ENCODE data around the gene H2BW1.
"Not testable (repeated sequence)": the region's sequence is repeated elsewhere in the genome, so short reads cannot be mapped to it uniquely, and the experiment has no call there.

DNA sequence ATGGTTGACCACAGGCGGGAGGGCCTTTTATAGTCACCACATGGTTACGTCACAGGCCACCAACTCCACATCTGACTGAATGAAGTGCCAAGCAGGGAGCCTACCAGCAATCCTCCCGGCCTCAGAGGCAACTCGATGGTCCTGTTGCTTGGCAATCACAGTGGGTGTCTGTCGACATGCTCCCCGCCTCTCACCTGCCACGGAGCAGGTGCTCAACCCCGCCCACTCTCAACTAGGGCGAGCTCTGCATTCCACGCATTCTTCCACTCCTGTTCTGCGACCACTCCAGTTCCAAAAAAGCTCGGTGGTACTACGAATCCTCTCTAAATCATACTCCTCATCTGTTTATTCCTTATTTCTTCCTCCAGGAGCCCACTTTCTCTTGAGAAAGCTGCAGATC, 30.0 kb downstream of the H2BW1 start:
- TF ChIP-seq, protein P1, sequence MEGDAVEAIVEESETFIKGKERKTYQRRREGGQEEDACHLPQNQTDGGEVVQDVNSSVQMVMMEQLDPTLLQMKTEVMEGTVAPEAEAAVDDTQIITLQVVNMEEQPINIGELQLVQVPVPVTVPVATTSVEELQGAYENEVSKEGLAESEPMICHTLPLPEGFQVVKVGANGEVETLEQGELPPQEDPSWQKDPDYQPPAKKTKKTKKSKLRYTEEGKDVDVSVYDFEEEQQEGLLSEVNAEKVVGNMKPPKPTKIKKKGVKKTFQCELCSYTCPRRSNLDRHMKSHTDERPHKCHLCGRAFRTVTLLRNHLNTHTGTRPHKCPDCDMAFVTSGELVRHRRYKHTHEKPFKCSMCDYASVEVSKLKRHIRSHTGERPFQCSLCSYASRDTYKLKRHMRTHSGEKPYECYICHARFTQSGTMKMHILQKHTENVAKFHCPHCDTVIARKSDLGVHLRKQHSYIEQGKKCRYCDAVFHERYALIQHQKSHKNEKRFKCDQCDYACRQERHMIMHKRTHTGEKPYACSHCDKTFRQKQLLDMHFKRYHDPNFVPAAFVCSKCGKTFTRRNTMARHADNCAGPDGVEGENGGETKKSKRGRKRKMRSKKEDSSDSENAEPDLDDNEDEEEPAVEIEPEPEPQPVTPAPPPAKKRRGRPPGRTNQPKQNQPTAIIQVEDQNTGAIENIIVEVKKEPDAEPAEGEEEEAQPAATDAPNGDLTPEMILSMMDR (IDR thresholded peaks at IDR 0.05; ENCODE audit: low read length) = not testable (repeated sequence)
- TF ChIP-seq EZH2phosphoT487 (IDR thresholded peaks at IDR 0.05; ENCODE audit: low read length) = not testable (repeated sequence)
